Measurements from ENCODE around the gene DDX56.
A peak's percentile ranks its signal among the peaks of the same experiment; 100 is the strongest.
"Not testable (repeated sequence)": the region's sequence is repeated elsewhere in the genome, so short reads cannot be mapped to it uniquely, and the experiment has no call there.

Gene DDX56

DNA sequence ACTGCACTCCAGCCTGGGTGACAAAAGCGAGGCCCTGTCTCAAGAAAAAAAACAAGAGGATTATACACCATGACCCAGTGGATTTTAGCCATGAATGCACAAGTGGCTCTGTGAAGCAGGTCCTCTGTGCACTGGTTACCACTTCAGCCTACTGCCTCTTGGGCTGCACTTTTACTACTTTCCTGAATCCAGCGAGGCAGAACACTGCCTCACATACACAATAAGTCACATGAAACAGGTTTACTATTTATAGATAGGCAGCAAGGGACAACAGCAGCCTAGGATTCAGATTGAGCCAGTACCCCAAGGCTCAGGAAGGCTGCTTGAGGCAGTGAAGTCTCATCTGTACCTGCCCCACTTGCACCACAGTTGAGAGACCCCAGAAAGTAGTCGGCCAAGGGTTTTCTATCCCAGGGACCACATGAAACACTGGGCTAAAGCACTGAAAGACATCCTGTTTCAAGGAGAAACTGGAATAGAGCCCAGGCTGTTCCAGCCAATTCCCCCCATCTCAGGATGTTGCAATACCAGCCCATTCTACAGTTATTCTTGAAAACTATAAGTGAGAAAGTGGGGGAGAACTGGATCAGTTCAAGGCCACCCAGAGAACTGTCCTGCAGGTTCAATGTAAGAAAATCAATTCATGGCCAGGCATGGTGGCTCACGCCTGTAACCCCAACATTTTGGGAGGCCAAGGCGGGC, 22.4 kb upstream of the DDX56 start:
- DNase-seq: peak; percentile 87

DNA sequence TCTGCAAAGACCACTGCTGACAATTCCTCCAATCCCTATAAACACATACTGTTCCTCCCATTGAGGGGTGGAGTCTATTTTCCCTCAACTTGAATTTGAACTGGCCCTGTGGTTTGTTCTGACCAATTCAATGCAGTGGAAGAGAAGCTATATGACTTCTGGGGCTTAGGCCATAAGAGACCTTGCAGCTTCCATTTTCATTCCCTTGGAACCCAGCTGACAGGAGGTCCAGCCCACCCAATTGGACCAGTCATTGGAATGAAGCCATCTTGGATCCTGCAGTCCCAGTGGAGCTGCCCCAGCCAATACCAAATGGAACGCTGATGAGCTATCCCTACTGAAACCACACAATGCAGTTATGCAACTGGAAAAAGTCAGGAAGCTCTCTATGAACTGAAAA, 17.2 kb upstream of the DDX56 start:
- no peak for DNase-seq

DNA sequence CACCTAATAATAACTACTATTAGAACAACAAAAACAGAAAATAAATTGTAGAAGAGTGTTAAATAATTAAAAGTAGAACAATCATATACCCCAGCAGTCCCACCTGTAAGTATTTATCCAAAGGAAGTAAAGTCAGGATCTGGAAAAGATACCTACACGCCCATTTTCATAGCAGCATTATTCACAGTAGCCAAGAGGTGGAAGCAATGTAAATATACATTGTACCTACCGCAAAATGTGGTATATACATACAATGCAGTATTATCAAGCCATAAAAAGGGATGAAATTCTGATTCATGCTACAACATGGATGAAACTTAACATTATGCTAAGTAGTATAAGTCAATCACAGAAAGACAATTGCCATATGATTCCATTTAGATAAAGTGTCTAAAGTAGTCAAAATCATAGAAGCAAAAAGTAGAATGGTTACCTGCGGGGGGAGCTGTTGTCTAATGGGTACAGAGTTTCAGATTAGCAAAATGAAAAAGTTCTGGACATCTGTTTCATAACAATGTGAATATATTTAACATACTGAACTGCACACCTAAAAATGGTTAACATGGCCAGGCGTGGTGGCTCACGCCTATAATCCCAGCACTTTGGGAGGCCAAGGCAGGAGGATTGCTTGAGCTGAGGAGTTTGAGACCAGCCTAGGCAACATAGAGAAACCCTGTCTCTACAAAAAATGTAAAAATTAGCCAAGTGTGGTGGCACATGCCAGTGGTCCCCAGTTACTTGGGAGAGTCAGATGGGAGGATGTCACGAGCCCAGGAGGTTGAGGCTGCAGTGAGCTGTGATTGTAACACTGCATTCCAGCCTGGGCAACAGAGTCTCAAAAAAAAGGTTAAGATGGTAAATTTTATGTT, 14.4 kb upstream of the DDX56 start:
- DNase-seq: peak; percentile 38

- DNase-seq: no peak
Observed at GRCh38 chr7:44583146-44583865, 9.6 kb upstream of the DDX56 start.

DNA sequence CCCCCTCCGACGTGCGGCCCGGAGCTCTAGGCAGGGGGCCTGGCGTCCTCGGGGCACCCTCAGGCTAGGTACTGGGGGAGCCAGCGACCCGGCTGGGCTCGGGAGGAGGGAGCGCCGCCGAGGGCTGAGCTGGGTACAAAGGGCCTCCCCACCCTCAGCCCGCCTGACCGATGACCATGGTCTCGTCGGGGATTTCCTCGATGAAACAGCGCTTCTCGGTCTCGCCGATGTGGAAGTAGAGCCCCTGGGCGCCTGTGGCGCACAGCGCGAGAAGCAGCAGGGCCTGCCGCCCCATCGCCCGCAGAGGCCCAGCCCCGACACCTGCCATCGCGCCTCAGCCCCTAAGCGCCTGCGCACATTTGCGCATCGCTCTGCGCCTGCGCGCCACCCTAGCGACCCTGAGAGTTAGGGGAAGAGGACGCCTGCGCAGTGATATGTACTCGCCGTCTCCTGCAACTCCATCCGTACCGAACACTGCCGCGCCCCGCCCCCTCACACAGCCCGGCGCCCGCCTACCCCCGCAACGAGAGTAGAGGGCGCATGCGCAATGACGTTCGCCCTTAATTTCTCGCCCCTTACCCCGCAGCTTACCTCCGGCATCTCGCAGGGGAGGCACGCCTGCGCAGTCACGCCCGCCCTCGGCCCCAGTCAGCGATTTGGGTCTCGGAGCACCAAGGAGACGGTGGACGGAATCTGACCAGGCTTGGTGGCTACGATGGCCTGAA, 8.3 kb upstream of the DDX56 start, which contains the start of gene TMED4:
TSS of gene TMED4 (minus strand) at position 353 of the 725 bp plus-strand sequence. CDS start at position 328, 25 bp downstream.
- peak; percentile 99 for DNase-seq

DNA sequence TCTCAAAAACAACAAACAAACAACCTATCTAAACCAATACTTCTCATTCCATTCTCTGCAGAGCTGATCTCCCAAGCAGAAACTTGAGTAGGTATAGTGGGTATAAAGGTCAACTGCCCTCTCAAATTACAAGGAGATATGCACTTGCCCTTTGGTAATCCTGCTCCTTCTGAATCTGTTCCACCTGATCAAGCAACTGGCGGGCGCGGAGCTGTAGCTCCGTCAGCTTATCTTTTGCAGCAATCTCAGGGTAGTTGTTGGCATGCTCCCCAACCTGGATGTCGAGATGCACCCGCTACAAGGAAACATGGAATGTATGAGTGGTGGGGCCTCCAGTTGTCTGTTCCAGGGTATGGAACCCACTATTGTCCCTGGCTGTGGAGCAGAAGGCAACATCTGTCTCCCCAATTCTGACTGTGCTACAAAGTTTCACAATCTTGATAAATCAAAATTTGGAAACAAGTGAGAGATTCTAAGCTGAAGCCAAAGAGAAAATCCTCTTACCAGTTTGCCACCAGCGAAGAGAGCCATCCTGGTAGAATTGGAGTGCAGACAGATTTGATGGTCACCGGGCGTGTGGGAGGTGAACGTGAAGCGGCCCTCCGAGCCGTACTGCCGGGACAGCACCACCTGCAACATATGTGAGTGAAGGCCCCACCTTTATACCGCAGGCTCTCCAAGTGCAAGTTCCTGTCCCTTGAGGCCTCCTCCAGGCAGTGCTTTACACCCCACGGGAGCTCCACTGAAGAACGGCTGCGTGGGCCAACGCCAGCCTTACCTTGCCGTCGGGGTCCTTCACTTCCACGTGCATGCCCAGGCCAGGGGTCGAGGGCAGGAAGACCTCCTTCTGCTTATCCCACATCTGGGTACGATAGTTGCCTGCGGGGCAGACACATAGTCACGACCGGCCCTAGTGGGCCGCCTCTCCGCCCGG, 7.5 kb upstream of the DDX56 start:
- peak; percentile 52 for DNase-seq

DNA sequence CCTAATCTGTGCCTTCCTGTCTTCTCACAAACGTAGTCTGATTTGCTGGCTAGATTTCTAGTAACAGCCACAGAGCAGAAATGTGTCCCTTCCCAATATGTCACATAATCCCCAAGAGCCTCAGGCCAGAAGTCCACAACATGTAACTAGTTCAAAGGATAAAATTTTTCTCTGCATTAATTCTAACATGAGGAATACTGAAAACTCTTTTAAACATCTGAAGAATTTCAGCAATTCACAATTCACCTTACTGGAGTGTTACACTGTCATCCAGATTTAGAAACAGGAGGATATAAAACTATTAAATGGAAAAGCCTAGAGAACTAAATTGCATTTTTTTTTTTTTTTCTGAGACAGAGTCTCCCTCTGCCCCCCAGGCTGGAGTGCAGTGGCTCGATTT, 2.5 kb upstream of the DDX56 start:
- no peak for DNase-seq

GRCh38 chr7:44575054-44575453, 1.3 kb upstream of the DDX56 start:
- no peak for DNase-seq

GRCh38 chr7:44574287-44574872, 672 bp upstream of the DDX56 start:
- no peak for DNase-seq

- no peak for DNase-seq
Observed at GRCh38 chr7:44572771-44573170, 937 bp downstream of the DDX56 start.

GRCh38 chr7:44569959-44570358, 3.7 kb downstream of the DDX56 start:
- no peak for DNase-seq

- DNase-seq: no peak
Observed at GRCh38 chr7:44568771-44569560, 4.7 kb downstream of the DDX56 start.

GRCh38 chr7:44567884-44568283, 5.8 kb downstream of the DDX56 start:
- DNase-seq: no peak

DNA sequence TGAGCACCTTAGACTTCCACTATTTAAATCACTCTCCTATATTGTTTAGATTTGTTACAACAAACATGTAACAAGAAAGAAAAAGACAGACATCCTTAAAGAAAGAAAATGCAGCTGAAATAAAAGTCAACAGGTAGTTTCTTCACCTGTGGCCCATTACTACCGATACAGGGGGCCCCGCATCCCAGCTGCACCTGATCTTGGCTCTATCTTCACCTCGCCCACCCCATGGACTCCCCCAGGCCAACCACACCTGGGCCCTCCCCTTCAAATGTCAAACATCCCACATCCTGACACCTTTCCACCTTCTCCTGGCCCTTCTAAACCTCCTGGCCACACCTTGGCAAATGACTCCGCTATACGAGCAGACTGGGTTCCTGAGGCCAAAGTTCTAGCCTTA, 7.0 kb downstream of the DDX56 start:
- no peak for DNase-seq

DNA sequence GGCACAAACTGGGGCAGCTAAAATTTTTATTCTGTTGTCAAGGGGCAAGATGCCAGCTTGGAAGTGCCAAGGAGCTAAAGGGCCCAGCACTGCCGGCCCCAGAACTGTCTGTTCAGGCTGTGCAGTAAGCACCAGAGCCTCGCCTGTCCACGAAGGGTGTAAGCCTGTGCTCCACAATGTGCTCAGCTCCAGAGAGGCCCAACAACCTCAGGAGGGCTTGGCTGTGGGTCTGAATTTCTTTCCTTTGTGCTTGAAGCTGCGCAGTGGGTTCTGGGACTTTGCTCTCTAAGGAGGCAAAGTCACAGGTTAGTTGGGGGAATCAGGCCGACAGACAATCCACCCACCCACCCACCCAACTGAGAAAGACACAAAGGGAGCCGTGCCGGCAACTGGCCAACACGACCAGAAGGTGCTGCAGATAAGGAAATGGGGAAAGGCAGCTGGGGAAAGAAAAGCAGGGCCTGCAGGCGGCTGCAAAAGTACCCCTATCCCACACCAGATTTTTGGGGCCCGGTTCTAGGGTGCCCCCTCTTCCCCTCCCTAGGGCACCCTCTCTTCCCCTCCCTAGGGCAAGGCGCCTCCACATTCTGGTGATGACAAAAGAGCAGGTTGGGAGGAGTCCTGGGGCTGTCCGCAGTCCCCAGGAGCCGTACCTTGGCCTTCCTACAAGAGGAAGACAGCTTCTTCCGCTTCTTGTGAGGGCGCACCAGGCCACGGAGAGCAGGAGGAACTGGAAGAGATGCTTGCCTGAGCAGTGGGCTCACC, 7.7 kb downstream of the DDX56 start:
- DNase-seq: no peak

- DNase-seq: peak; percentile 26
Observed at GRCh38 chr7:44565097-44565794, 8.5 kb downstream of the DDX56 start.

GRCh38 chr7:44564606-44565005, 9.1 kb downstream of the DDX56 start:
- no peak for DNase-seq

- DNase-seq: no peak
Observed at GRCh38 chr7:44563171-44563679, 10.5 kb downstream of the DDX56 start.

GRCh38 chr7:44562622-44562962, 11.1 kb downstream of the DDX56 start:
- DNase-seq: not testable (repeated sequence)

All from DMS79 (cell line).